ENCODE data around the gene ARFGAP1.
"Not testable (repeated sequence)": the region's sequence is repeated elsewhere in the genome, so short reads cannot be mapped to it uniquely, and the experiment has no call there.

ARFGAP1 gene

GRCh38 chr20:63240004-63240403 is 32.6 kb upstream of the ARFGAP1 start:
- no peak for DNase-seq (ENCODE audit: low spot score)

- no peak for DNase-seq (ENCODE audit: low spot score)
Measured at GRCh38 chr20:63241272-63241671, 31.3 kb upstream of the ARFGAP1 start.

GRCh38 chr20:63242736-63243135 is 29.9 kb upstream of the ARFGAP1 start:
- DNase-seq (ENCODE audit: low spot score), result no peak

- DNase-seq (ENCODE audit: low spot score), result no peak
Measured at GRCh38 chr20:63243604-63244247, 28.9 kb upstream of the ARFGAP1 start.

GRCh38 chr20:63244468-63244867 is 28.1 kb upstream of the ARFGAP1 start:
- DNase-seq (ENCODE audit: low spot score), result no peak

- no peak for DNase-seq (ENCODE audit: low spot score)
Measured at GRCh38 chr20:63246490-63247288, 25.9 kb upstream of the ARFGAP1 start.

- DNase-seq (ENCODE audit: low spot score), result no peak
Measured at GRCh38 chr20:63247671-63248228, 24.9 kb upstream of the ARFGAP1 start.

- DNase-seq (ENCODE audit: low spot score), result peak; percentile 39
Measured at GRCh38 chr20:63248835-63249591, 23.6 kb upstream of the ARFGAP1 start.

- no peak for DNase-seq (ENCODE audit: low spot score)
Measured at GRCh38 chr20:63249891-63250290, 22.7 kb upstream of the ARFGAP1 start.

- DNase-seq (ENCODE audit: low spot score), result not testable (repeated sequence)
Measured at GRCh38 chr20:63251350-63251749, 21.3 kb upstream of the ARFGAP1 start.

GRCh38 chr20:63252284-63252711 is 20.3 kb upstream of the ARFGAP1 start:
- no peak for DNase-seq (ENCODE audit: low spot score)

- no peak for DNase-seq (ENCODE audit: low spot score)
Measured at GRCh38 chr20:63253065-63253437, 19.6 kb upstream of the ARFGAP1 start.

GRCh38 chr20:63253438-63254231 is 19.0 kb upstream of the ARFGAP1 start:
- DNase-seq (ENCODE audit: low spot score), result no peak

- no peak for DNase-seq (ENCODE audit: low spot score)
Measured at GRCh38 chr20:63254232-63254605, 18.4 kb upstream of the ARFGAP1 start, which contains the start of gene NKAIN4. NKAIN4 (minus strand) TSS chr20:63254463; CDS start chr20:63254450, 13 bp downstream.

- DNase-seq (ENCODE audit: low spot score), result no peak
Measured at GRCh38 chr20:63254606-63255384, 17.8 kb upstream of the ARFGAP1 start.

GRCh38 chr20:63255931-63256704 is 16.5 kb upstream of the ARFGAP1 start:
- DNase-seq (ENCODE audit: low spot score), result no peak

- DNase-seq (ENCODE audit: low spot score), result no peak
Measured at GRCh38 chr20:63256954-63257353, 15.7 kb upstream of the ARFGAP1 start.

- no peak for DNase-seq (ENCODE audit: low spot score)
Measured at GRCh38 chr20:63257629-63258028, 15.0 kb upstream of the ARFGAP1 start.

- no peak for DNase-seq (ENCODE audit: low spot score)
Measured at GRCh38 chr20:63258781-63259180, 13.8 kb upstream of the ARFGAP1 start.
